GM19463 (cell line): ENCODE measurements around the gene NISCH.

ENCODE experiments used
- ATAC-seq: cut with Tn5 transposase; IDR thresholded peaks from one replicate; pipeline ENCODE4 v1.9.1; 2021; ENCODE audit warnings: mild to moderate bottlenecking, moderate library complexity; ENCODE audit not compliant: unreplicated experiment

The NISCH gene

DNA sequence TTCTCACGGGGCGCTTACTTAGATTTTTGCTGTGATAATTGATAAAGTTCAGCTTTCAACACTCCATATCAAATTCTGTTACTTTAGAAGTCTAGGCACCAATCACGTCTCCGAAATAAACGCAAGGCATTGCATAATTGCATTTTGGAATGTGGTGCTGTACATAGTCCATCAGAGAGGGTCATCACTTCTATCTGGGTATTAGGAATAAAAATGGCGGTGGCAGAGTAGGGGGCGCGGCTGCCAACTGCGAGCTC, 80.6 kb downstream of the NISCH start:
- ATAC-seq = no peak

DNA sequence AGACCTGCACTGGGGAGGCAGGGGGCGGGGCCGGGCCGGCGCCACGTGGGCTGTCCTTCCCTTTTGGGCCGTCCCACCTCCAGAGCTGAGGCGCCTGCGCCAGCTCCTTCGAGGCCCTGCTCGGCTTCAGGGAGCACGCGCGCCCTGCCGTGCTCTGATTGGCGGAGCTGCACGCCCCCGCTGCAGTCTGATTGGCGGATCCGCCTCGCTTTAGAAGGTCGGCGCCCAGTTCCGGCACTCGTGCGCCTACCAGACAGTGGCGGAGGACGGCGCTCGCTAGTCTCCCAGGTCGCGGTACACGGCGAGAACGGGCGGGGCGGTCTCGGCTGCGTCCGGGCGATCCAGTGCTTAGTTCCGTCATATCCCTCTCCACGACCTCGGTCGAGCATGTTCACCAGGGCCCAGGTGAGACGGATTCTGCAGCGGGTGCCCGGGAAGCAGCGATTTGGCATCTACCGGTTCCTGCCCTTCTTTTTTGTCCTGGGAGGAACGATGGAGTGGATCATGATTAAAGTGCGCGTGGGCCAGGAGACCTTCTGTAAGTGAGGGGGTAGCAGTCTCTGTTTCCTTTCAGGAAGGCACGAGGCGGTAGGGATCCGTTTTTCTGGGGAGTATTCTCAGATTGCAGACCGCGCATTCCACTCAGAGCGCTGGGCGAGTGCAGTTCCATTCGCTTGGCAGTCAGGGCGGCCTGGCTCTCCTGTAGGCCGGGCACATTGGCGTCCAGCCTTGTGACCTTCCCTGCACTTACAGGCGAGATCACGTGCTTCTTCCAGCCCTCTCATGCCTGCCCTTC, 81.2 kb downstream of the NISCH start, which contains the start of gene UQCC5:
Gene UQCC5 (plus strand): TSS at position 237 of the 796 bp plus-strand sequence. CDS start 151 bp downstream, at position 388.
- ATAC-seq = peak; percentile 84

DNA sequence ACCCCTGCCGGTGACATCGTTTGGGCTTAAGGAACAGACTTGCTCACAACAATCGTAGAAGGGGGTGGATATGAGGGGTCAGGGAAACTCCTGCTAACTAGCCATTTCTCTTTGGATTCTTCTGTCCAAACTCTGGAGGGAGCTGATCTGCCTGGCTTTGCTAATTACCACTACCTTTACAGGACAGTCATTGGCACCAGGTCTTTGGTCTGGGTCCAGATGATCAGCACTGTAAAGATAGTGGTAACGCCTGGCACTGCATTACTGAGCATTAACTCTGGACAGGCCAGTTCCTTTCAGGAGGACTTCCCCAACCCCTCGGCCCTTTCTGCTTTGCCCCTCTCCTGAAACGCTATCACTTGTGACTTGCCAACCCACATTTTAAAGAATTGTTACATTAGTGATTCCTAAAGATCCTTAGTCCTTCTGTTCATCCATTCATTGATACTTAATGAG, 81.8 kb downstream of the NISCH start:
- no peak for ATAC-seq

DNA sequence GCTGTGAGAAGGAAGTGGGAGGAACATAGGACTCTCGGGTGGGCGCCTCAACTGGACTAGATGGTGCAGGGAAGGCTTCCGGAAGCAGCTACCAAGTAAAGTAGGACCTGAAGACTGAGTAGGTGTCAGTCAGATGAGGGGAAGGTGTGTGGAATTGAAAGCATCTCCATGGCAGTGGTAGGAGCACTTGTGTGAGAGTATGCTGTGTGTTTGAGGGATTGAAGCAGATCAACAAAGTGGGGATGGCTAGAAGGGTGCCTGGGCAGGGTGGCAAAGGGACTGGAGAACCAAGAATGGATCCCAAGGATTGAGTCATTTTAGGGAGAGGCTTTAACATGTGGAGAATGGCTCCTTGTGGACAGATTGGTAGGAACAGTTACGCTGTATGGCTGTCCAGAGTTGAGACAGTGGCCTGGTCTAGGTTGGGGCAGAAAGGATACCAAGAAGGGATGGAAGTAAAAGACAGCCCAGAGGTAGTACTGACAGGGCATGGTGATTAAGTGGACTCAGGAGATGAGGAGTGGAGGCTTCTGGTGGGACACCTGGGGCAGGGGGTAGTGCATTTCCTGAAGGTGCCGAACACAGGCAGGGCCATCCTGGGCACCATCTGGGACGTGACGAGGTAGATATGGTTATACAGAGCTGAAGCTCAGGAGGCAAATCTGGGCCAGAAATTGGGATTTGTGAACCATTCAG, 82.5 kb downstream of the NISCH start:
- no peak for ATAC-seq

DNA sequence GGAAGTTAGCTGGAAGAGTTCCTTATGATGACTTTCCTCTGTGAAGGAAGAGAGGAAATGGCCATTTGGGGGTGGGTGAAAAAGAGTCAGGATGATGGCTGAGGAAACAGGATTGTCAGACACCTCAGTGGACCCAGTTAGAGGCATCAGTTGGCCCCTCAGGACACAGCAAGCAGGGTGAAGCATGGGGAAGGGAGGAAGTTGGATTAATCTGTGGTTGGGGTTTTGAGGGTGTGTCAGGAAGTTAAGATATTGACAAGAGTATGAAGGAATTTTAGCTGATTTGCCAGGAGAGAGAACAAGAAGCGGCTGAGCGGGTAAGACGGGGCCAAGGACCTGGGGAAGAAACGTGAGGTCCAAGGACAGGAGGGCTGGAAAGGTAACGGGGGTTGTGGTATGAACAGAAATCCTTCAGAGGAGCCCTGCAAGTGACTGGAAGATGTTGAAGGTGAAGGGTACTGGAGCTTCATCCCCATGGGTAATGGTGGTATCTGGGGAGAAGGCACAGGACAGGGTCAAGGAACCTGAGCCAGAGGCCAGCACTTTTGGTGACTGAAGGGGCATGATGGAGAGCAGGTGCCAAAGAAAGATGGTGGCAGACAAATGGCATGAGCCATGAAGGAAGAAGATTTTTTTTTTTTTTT, 83.7 kb downstream of the NISCH start:
- ATAC-seq = no peak

DNA sequence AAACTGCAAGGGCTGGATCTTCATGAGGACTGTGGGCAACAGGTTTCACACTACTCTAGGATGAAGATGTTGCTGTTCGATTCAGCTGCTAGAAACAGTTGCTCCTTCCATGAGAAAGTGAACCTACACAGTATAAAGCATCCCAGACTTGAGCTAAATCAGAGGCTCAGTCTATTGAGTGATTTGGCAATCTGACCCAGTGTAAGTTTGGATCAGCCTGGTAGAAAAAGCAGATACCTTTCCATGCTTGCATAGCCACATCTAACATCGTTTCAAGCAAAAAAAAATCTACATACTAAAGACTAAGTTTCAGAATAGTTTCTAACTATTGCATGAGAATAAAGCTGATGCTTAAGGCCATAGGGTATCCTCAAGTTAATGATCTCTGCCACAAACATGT, 85.6 kb downstream of the NISCH start:
- no peak for ATAC-seq
